ENCODE measurements around the gene KCNMB1. TPM values are rescaled to one million over a fixed set of nuclear protein-coding genes. Genes with fewer than 3 reads are reported as not detected.

Gene KCNMB1
- total and polyA plus RNA-seq, 10 of the 15 experiments (the other 5 are each of a cell fraction or from before 2014, with no cell fraction given): 1.2 to 3.6 (median 2.6) TPM

GRCh38 chr5:170345971-170346370, 43.2 kb downstream of the KCNMB1 start:
- DNase-seq (ENCODE audit: low read depth, low spot score) (no peak), ATAC-seq (no peak; the same call in 1 of the 3 replicates), FAIRE-seq (no peak)
- no peak for TF ChIP-seq NFXL1 (IDR thresholded peaks at IDR 0.05; ENCODE audit: borderline replicate concordance)
- TF ChIP-seq MEF2B (IDR thresholded peaks at IDR 0.05; ENCODE audit: partially characterized antibody, poor library complexity, severe bottlenecking): peak; percentile 83
- peak; percentile 30 to 35; a peak in 2 of 4 replicates for TF ChIP-seq IKZF2 (IDR thresholded peaks at IDR 0.05)
- Histone ChIP-seq H3K79me2 (ENCODE audit: control insufficient read depth, insufficient read depth, low read length) (no peaks in the 10 kb centered on the region), H3K36me3 (ENCODE audit: control insufficient read depth in 2 of 2, insufficient read depth in 2 of 2, low read length in 1 of 2) (no peaks in the 10 kb centered on the region), H3K4me3 (no peak overlapping the region), H3K4me2 (ENCODE audit: control insufficient read depth, insufficient read depth) (no peak overlapping the region; the same call in 1 of the 2 replicates), H3K9me3 (replicated peaks; ENCODE audit: control insufficient read depth, insufficient read depth, low read length) (peaks cover 3% of the 10 kb centered on the region; the same call in 1 of the 3 replicates), H3K27ac (ENCODE audit: control insufficient read depth, insufficient read depth) (no peak overlapping the region), H3K27me3 (replicated peaks in 1 of 2; ENCODE audit: control insufficient read depth in 2 of 2, insufficient read depth in 2 of 2, low read length in 1 of 2) (peaks cover 0 to 3% of the 10 kb centered on the region in 2 experiments; a peak in 2 of 4 replicates), H3K4me1 (ENCODE audit: control insufficient read depth, insufficient read depth, low read length) (peaks cover 2% of the 10 kb centered on the region; the same call in 1 of the 2 replicates), H3K9ac (ENCODE audit: control insufficient read depth, insufficient read depth, low read length) (no peak overlapping the region), H2AFZ (ENCODE audit: control insufficient read depth, low read depth, low read length) (no peak overlapping the region), H4K20me1 (ENCODE audit: control insufficient read depth, insufficient read depth) (no peaks in the 10 kb centered on the region)
- no TSS peak for BruUV-seq (replicated peaks)
- intact Hi-C loops (cut with micrococcal nuclease; ENCODE audit: unreplicated experiment): no loop called here
- RAD21 ChIA-PET (ENCODE audit: unreplicated experiment): interaction anchor here (1.3 to 4.7 kb wide), 4 partner anchors 15 to 119 kb away, joined by 3 to 18 read pairs (median 6); no protein-coding TSS in a partner anchor
- SMC1A ChIA-PET (ENCODE audit: uncharacterized antibody, unreplicated experiment): interaction anchor here (1.2 to 4.0 kb wide), 4 partner anchors 15 to 120 kb away, joined by 3 to 18 read pairs (median 8); no protein-coding TSS in a partner anchor
- CTCF ChIA-PET: interaction anchor here (0.9 to 5.7 kb wide), 5 partner anchors 15 to 288 kb away, joined by 3 to 29 read pairs (median 4); no protein-coding TSS in a partner anchor
- in situ Hi-C loops (cut with MboI): no loop called here
- 39% methylated on average over 1 of the region's 1 CpG for WGBS (ENCODE audit: insufficient coverage, insufficient replicate concordance, low lambda C conversion rate, missing lambda C conversion rate)
- POLR2A ChIA-PET: interaction anchor here (1.2 to 1.5 kb wide), 2 partner anchors 12 to 14 kb away, joined by 3 to 4 read pairs; no protein-coding TSS in a partner anchor

DNA sequence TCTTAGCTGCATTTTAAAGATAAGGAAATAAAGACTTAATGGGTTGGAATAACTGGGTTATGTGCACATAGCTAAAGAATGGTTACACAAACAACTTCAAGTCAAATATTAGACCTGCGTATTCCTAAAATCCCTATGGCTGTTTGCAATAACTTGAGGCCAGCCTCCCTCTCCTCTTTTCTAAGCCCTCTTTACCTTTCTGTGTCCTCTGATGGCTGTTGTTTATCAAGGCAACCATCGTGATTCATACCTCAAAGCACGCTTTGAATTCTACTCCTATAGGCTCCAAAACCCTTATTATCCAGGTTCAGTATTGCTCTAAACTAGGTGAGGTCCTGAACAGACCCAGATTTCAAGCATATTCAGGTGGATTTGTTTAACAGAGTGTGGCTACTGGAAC, 46.0 kb downstream of the KCNMB1 start:
- no peak for ATAC-seq
- ChIA-PET SMC1A (ENCODE audit: uncharacterized antibody, unreplicated experiment) (interaction anchor here (1.5 to 7.2 kb wide), 4 partner anchors 9 to 76 kb away, joined by 3 to 109 read pairs (median 5); no protein-coding TSS in a partner anchor), CTCF (interaction anchor here (1.2 to 7.4 kb wide), 5 partner anchors 46 to 117 kb away, joined by 4 to 126 read pairs (median 6); partner anchors contain the start of gene KCNMB1), RAD21 (ENCODE audit: unreplicated experiment) (interaction anchor here (1.0 to 5.8 kb wide), 3 partner anchors 47 to 111 kb away, joined by 3 to 88 read pairs (median 4); no protein-coding TSS in a partner anchor), POLR2A (no interaction called here)
- Histone ChIP-seq H3K4me3 (no peak overlapping the region), H2AFZ (ENCODE audit: control insufficient read depth, low read depth, low read length) (no peak overlapping the region), H3K36me3 (ENCODE audit: control insufficient read depth in 2 of 2, insufficient read depth in 2 of 2, low read length in 1 of 2) (no peaks in the 10 kb centered on the region), H3K4me2 (ENCODE audit: control insufficient read depth, insufficient read depth) (no peak overlapping the region), H3K4me1 (ENCODE audit: control insufficient read depth, insufficient read depth, low read length) (peaks cover 14% of the 10 kb centered on the region), H3K27me3 (replicated peaks in 1 of 2; ENCODE audit: control insufficient read depth in 2 of 2, insufficient read depth in 2 of 2, low read length in 1 of 2) (peaks cover 0 to 3% of the 10 kb centered on the region in 2 experiments; a peak in 1 of 4 replicates), H3K9ac (ENCODE audit: control insufficient read depth, insufficient read depth, low read length) (no peak overlapping the region), H4K20me1 (ENCODE audit: control insufficient read depth, insufficient read depth) (no peaks in the 10 kb centered on the region), H3K79me2 (ENCODE audit: control insufficient read depth, insufficient read depth, low read length) (no peaks in the 10 kb centered on the region), H3K27ac (ENCODE audit: control insufficient read depth, insufficient read depth) (no peak overlapping the region), H3K9me3 (replicated peaks; ENCODE audit: control insufficient read depth, insufficient read depth, low read length) (peaks cover 3% of the 10 kb centered on the region; the same call in 1 of the 3 replicates)
- DNase-seq (ENCODE audit: low read depth, low spot score): no peak
- no peak for FAIRE-seq
- intact Hi-C loops (cut with micrococcal nuclease; ENCODE audit: unreplicated experiment): no loop called here
- in situ Hi-C loops (cut with MboI): no loop called here
- no TSS peak for BruUV-seq (replicated peaks)
- 42% methylated on average over 3 of the region's 3 CpGs for WGBS (ENCODE audit: insufficient coverage, insufficient replicate concordance, low lambda C conversion rate, missing lambda C conversion rate)
- TF ChIP-seq BMI1 (IDR thresholded peaks at IDR 0.05; ENCODE audit: borderline replicate concordance) (no peak), GATAD2B (conservative IDR thresholded peaks at IDR 0.05; ENCODE audit: low read depth) (no peak), ZNF384 (IDR thresholded peaks at IDR 0.05; ENCODE audit: borderline replicate concordance, low read depth, low read length) (no peak), E2F8 (IDR thresholded peaks at IDR 0.05; ENCODE audit: low read depth, partially characterized antibody) (no peak), RFX5 (IDR thresholded peaks at IDR 0.05; ENCODE audit: low read depth, low read length) (no peak), ZBTB33 (IDR thresholded peaks at IDR 0.05) (no peak), HDAC6 (IDR thresholded peaks at IDR 0.05; ENCODE audit: unreplicated experiment) (no peak), SMAD1 (IDR thresholded peaks at IDR 0.05; ENCODE audit: low read depth, partially characterized antibody) (no peak), ZNF217 (IDR thresholded peaks at IDR 0.05) (no peak)
